ENCODE results near the gene CLPSL2.
"Not testable (repeated sequence)": the region's sequence is repeated elsewhere in the genome, so short reads cannot be mapped to it uniquely, and the experiment has no call there.

CLPSL2 gene

GRCh38 chr6:35731736-35732532 lies 44.5 kb upstream of the CLPSL2 start:
- no peaks in the 10 kb centered on the region for H3K36me3 ChIP-seq (ENCODE audit: insufficient read depth, low read length)
- H3K9ac ChIP-seq (ENCODE audit: insufficient read length) = peak overlapping the region; percentile 56
- TF ChIP-seq POLR2AphosphoS5 (IDR thresholded peaks at IDR 0.05; ENCODE audit: borderline replicate concordance, low read depth, low read length) = peak; percentile 65
- TF ChIP-seq FOXP2 (optimal IDR thresholded peaks at IDR 0.05; ENCODE audit: control extremely low read depth, extremely low read length, insufficient read depth) = no peak
- TF ChIP-seq EZH2 (IDR thresholded peaks at IDR 0.05) = no peak
- peak overlapping the region; percentile 72 for H3K27ac ChIP-seq
- DNase-seq (ENCODE audit: low read depth, low spot score) = no peak
- H3K9me3 ChIP-seq (ENCODE audit: low read depth, low read length) = no peaks in the 10 kb centered on the region
- peak overlapping the region; percentile 80 for H3K4me3 ChIP-seq

DNA sequence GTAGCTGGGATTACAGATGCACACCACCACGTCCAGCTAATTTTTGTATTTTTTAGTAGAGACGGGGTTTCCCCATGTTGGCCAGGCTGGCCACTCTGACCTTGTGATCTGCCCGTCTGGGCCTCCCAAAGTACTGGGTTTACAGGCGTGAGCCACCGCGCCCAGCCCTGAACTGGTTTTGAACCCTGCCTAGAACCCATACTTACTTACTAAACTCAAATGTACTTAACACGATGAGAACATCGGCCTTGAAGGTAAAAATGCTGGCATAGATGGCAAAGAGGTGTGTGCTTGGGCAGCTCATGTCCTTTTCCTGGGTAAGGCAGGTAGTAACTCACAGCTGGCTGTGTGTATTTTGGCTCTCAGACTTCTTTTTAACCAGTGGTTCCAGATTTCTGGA lies 42.8 kb upstream of the CLPSL2 start:
- no peaks in the 10 kb centered on the region for H3K9me3 ChIP-seq (ENCODE audit: low read depth, low read length)
- no peaks in the 10 kb centered on the region for H3K36me3 ChIP-seq (ENCODE audit: insufficient read depth, low read length)
- H3K27ac ChIP-seq = no peak overlapping the region
- no peak overlapping the region for H3K4me3 ChIP-seq
- no peak for TF ChIP-seq FOXP2 (optimal IDR thresholded peaks at IDR 0.05; ENCODE audit: control extremely low read depth, extremely low read length, insufficient read depth)
- no peak for TF ChIP-seq EZH2 (IDR thresholded peaks at IDR 0.05)
- TF ChIP-seq POLR2AphosphoS5 (IDR thresholded peaks at IDR 0.05; ENCODE audit: borderline replicate concordance, low read depth, low read length) = no peak
- DNase-seq (ENCODE audit: low read depth, low spot score) = no peak
- no peak overlapping the region for H3K9ac ChIP-seq (ENCODE audit: insufficient read length)

DNA sequence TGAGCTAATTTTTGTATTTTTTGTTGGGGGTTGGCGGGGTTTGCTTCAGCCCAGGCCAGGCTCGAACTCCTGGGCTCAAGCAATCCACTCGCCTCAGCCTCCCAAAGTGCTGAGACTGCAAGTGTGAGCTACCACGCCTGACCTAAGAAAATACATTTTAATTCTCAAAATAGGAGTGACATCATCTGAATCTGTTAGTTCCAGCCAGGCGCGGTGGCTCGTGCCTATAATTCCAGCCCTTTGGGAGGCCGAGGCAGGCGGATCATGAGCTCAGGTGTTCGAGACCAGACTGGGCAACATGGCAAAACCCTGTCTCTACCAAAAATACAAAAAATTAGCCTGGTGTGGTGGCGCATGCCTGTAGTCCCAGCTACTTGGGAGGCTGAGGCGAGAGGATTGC lies 42.1 kb upstream of the CLPSL2 start:
- H3K9ac ChIP-seq (ENCODE audit: insufficient read length); H3K36me3 ChIP-seq (ENCODE audit: insufficient read depth, low read length); DNase-seq (ENCODE audit: low read depth, low spot score); H3K4me3 ChIP-seq; H3K27ac ChIP-seq; H3K9me3 ChIP-seq (ENCODE audit: low read depth, low read length): not testable (repeated sequence)

DNA sequence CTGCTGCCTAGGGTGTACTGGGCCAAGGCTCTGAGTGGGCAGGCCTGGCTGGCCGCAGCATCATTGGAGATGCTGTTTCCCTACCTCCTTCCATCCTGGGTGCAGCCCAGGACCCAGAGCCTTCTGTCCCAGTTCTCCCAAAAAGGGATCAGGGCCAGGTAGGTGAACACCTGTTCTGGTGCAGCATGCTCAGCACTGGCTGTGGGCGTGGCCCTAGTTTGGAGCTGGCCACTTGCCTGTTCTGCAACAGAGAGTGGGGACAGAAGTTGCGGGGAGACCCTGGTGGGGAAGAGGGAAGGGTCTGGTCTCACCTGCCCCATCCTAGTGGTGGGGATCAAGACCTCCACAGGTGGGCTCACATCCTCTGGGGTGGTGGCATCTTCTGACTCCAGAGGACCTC lies 40.9 kb upstream of the CLPSL2 start:
- no peak for DNase-seq (ENCODE audit: low read depth, low spot score)
- Histone ChIP-seq H3K27ac (no peak overlapping the region), H3K9ac (ENCODE audit: insufficient read length) (no peak overlapping the region), H3K36me3 (ENCODE audit: insufficient read depth, low read length) (no peaks in the 10 kb centered on the region), H3K4me3 (no peak overlapping the region), H3K9me3 (ENCODE audit: low read depth, low read length) (no peaks in the 10 kb centered on the region)
- TF ChIP-seq FOXP2 (optimal IDR thresholded peaks at IDR 0.05; ENCODE audit: control extremely low read depth, extremely low read length, insufficient read depth) (no peak), EZH2 (IDR thresholded peaks at IDR 0.05) (no peak), POLR2AphosphoS5 (IDR thresholded peaks at IDR 0.05; ENCODE audit: borderline replicate concordance, low read depth, low read length) (no peak)

- Histone ChIP-seq H3K9me3 (ENCODE audit: low read depth, low read length) (no peaks in the 10 kb centered on the region), H3K9ac (ENCODE audit: insufficient read length) (no peak overlapping the region), H3K36me3 (ENCODE audit: insufficient read depth, low read length) (no peaks in the 10 kb centered on the region), H3K4me3 (no peak overlapping the region), H3K27ac (no peak overlapping the region)
- no peak for TF ChIP-seq POLR2AphosphoS5 (IDR thresholded peaks at IDR 0.05; ENCODE audit: borderline replicate concordance, low read depth, low read length)
- TF ChIP-seq FOXP2 (optimal IDR thresholded peaks at IDR 0.05; ENCODE audit: control extremely low read depth, extremely low read length, insufficient read depth) = no peak
- no peak for TF ChIP-seq EZH2 (IDR thresholded peaks at IDR 0.05)
- DNase-seq (ENCODE audit: low read depth, low spot score) = no peak
Measured at GRCh38 chr6:35736253-35736894, 40.0 kb upstream of the CLPSL2 start.

- Histone ChIP-seq H3K27ac (no peak within 1 kb of the TSS), H3K9me3 (ENCODE audit: low read depth, low read length) (no peaks in the 10 kb centered on the region), H3K4me3 (no peak within 1 kb of the TSS), H3K9ac (ENCODE audit: insufficient read length) (no peak within 1 kb of the TSS), H3K36me3 (ENCODE audit: insufficient read depth, low read length) (no peaks in the 10 kb centered on the region)
- no peak for TF ChIP-seq FOXP2 (optimal IDR thresholded peaks at IDR 0.05; ENCODE audit: control extremely low read depth, extremely low read length, insufficient read depth)
- no peak for TF ChIP-seq EZH2 (IDR thresholded peaks at IDR 0.05)
- TF ChIP-seq POLR2AphosphoS5 (IDR thresholded peaks at IDR 0.05; ENCODE audit: borderline replicate concordance, low read depth, low read length) = no peak
- no peak for DNase-seq (ENCODE audit: low read depth, low spot score)
Measured at GRCh38 chr6:35736982-35737412, 39.4 kb upstream of the CLPSL2 start, which contains the start of gene ARMC12. Gene ARMC12 (plus strand): TSS chr6:35737032. CDS start chr6:35737109, 77 bp downstream.

DNA sequence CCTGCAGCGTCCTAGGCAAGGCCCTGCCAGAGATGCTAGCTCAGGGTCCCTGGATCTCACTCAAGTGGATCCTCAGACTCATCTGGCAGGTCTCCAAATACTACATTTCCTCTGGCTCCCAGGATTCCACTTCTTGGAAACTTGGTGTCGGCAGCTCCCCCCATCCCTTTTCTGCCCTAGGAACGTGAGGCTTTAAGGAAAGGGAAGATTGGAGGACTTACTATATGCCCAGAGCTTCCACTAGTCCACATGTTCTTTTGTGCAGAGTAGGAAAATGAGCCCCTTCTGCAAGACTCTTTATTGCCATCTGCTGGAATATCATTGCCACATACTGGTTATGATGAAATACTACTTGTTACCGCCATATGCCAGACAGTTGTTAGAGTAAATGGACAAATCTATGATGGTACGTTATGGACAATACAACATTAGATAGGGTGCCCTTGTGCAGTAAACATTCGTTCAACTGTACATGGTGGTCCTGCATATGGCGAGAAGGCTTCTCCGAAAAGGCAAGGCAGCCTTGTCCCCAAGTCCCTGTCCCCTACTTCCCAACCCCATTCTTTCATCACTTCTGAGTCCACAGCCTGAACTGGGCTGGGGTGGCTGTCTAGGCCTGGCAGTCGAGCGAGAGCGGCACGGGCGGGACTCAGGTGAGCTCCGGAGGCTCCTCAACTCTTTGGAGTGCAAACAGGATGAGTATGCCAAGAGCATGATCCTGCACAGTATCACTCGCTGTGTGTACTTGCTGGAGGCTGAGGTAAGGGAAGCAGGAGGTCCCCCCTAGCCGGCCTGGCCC lies 38.8 kb upstream of the CLPSL2 start:
- Histone ChIP-seq H3K36me3 (ENCODE audit: insufficient read depth, low read length) (no peaks in the 10 kb centered on the region), H3K4me3 (no peak overlapping the region), H3K9ac (ENCODE audit: insufficient read length) (no peak overlapping the region), H3K27ac (no peak overlapping the region), H3K9me3 (ENCODE audit: low read depth, low read length) (no peaks in the 10 kb centered on the region)
- TF ChIP-seq POLR2AphosphoS5 (IDR thresholded peaks at IDR 0.05; ENCODE audit: borderline replicate concordance, low read depth, low read length) (no peak), FOXP2 (optimal IDR thresholded peaks at IDR 0.05; ENCODE audit: control extremely low read depth, extremely low read length, insufficient read depth) (no peak), EZH2 (IDR thresholded peaks at IDR 0.05) (no peak)
- DNase-seq (ENCODE audit: low read depth, low spot score) = peak; percentile 61

All from SK-N-MC (cell line).